ENCODE data around the gene ATXN1. TPM values are rescaled to one million over a fixed set of nuclear protein-coding genes. Genes with fewer than 3 reads are reported as not detected.

The ATXN1 gene
- total RNA-seq, 1 donor from 2014 or later = 3.9 TPM

DNA sequence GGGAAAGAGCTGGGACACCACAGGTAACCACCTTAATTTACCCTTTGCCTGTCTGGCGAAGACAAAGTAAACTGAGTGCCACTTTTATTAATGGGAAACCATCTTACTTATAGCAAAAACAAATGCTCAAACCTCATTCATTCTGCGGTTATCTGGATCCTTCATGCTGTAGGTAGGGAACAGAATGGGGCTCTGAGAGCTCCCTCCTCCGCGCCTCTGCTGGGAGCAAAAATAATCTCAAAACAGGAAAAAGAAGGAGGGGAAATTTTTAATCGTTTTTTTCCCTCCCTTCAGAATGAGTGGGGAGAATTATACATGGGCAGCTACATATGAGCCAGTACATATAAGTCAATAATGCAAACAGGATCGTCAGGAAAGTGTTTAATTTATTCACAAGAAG lies 345.6 kb downstream of the ATXN1 start:
- no peaks in the 10 kb centered on the region for H3K27me3 Mint-ChIP-seq (ENCODE audit: low read depth)
- no peak overlapping the region for H3K4me3 Mint-ChIP-seq
- H3K36me3 Mint-ChIP-seq (ENCODE audit: low read depth) = no peaks in the 10 kb centered on the region
- TF ChIP-seq, protein P1, sequence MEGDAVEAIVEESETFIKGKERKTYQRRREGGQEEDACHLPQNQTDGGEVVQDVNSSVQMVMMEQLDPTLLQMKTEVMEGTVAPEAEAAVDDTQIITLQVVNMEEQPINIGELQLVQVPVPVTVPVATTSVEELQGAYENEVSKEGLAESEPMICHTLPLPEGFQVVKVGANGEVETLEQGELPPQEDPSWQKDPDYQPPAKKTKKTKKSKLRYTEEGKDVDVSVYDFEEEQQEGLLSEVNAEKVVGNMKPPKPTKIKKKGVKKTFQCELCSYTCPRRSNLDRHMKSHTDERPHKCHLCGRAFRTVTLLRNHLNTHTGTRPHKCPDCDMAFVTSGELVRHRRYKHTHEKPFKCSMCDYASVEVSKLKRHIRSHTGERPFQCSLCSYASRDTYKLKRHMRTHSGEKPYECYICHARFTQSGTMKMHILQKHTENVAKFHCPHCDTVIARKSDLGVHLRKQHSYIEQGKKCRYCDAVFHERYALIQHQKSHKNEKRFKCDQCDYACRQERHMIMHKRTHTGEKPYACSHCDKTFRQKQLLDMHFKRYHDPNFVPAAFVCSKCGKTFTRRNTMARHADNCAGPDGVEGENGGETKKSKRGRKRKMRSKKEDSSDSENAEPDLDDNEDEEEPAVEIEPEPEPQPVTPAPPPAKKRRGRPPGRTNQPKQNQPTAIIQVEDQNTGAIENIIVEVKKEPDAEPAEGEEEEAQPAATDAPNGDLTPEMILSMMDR (conservative IDR thresholded peaks at IDR 0.05) = no peak
- peaks cover 11% of the 10 kb centered on the region for H3K4me1 Mint-ChIP-seq
- H3K27ac Mint-ChIP-seq (ENCODE audit: unreplicated experiment) = no peak overlapping the region
- no peaks in the 10 kb centered on the region for H3K9me3 Mint-ChIP-seq
- no peak for DNase-seq (ENCODE audit: low read depth, low spot score)

DNA sequence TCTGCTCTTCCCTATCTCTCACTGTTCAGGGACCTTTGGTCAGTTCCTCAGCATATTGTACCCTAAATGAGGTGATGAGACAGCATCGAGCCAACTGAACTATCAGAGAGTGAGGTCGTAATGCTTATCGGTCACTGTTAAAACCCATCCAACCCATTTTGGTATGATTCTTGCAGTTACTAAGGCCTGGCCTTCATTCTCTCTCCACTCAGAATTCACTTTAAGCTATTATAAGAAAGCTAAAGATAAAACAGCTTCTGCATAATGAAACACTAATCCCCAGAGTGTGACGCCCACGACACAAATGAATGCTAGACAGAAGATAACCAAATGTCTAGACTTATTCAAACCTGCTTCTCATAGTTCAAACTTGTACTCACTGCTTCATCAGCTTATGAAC lies 347.1 kb downstream of the ATXN1 start:
- no peak for DNase-seq (ENCODE audit: low read depth, low spot score)
- TF ChIP-seq, protein P1 (conservative IDR thresholded peaks at IDR 0.05) = no peak
- peaks cover 11% of the 10 kb centered on the region for H3K4me1 Mint-ChIP-seq
- no peaks in the 10 kb centered on the region for H3K9me3 Mint-ChIP-seq
- H3K27me3 Mint-ChIP-seq (ENCODE audit: low read depth) = no peaks in the 10 kb centered on the region
- no peaks in the 10 kb centered on the region for H3K36me3 Mint-ChIP-seq (ENCODE audit: low read depth)
- no peak overlapping the region for H3K4me3 Mint-ChIP-seq
- H3K27ac Mint-ChIP-seq (ENCODE audit: unreplicated experiment) = no peak overlapping the region

DNA sequence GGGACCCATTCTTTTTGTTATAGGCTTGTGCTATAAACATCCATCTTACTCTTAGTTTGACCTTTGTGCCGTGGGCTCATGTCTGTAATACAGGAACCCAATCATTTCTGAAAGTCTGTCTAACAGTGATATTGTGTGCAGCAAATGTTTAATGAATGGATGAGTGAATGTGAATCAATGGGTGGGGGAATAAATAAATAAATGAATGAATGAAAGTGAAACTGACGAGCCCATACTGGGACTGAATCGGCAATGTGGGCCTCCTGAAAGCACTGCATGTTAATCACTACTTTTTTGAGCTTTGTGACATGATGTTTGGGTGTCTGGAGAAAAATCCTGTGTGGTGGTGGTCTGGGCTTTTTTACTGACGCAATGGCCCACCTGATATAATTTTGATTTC lies 347.9 kb downstream of the ATXN1 start:
- Mint-ChIP-seq H3K4me3 (no peak overlapping the region), H3K36me3 (ENCODE audit: low read depth) (no peaks in the 10 kb centered on the region), H3K4me1 (peaks cover 11% of the 10 kb centered on the region), H3K9me3 (no peaks in the 10 kb centered on the region), H3K27ac (ENCODE audit: unreplicated experiment) (no peak overlapping the region), H3K27me3 (ENCODE audit: low read depth) (no peaks in the 10 kb centered on the region)
- TF ChIP-seq, protein P1 (conservative IDR thresholded peaks at IDR 0.05) = no peak
- DNase-seq (ENCODE audit: low read depth, low spot score) = no peak

DNA sequence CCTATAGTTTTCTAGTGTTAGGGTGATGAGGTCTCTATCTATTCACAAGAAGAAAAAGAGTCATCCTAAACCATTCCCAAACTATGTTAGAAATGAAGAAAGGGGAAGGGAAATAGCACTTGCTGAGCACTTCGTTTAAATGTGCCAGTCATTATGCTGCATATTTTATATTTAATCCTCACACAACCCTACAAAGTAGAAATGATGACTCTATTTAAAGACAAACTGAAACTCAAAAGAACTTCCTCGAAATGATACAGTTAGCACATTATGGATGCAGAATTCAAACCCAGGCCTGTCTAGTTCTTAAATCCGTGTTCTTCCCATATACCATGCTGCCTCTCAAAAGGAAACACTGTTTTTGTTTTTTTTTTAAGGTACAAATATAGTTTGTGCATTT lies 348.3 kb downstream of the ATXN1 start:
- Mint-ChIP-seq H3K9me3 (no peaks in the 10 kb centered on the region), H3K27ac (ENCODE audit: unreplicated experiment) (no peak overlapping the region), H3K4me1 (peaks cover 11% of the 10 kb centered on the region), H3K4me3 (no peak overlapping the region), H3K27me3 (ENCODE audit: low read depth) (no peaks in the 10 kb centered on the region), H3K36me3 (ENCODE audit: low read depth) (no peaks in the 10 kb centered on the region)
- TF ChIP-seq, protein P1 (conservative IDR thresholded peaks at IDR 0.05) = no peak
- DNase-seq (ENCODE audit: low read depth, low spot score) = no peak

DNA sequence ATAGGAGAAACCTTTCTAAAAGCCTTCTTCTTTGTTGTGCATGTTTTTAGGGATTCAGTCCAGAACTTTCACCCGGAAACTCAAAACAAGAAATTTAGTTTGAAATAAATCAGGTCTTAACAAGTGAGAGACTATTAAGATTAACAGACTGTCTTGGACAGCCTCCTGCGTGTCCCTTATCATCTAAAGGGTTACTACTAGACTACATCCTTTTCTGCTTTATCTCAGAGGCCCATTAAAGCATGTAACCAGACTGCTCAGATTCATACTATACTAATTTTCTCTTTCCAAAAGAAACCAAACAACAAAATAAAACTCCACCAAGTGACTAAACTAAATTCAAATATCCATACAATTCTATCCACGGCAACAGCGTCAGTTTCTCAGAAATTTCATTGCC lies 349.1 kb downstream of the ATXN1 start:
- TF ChIP-seq, protein P1 (conservative IDR thresholded peaks at IDR 0.05) = no peak
- no peaks in the 10 kb centered on the region for H3K9me3 Mint-ChIP-seq
- peaks cover 11% of the 10 kb centered on the region for H3K4me1 Mint-ChIP-seq
- H3K27me3 Mint-ChIP-seq (ENCODE audit: low read depth) = no peaks in the 10 kb centered on the region
- H3K27ac Mint-ChIP-seq (ENCODE audit: unreplicated experiment) = no peak overlapping the region
- DNase-seq (ENCODE audit: low read depth, low spot score) = no peak
- H3K36me3 Mint-ChIP-seq (ENCODE audit: low read depth) = no peaks in the 10 kb centered on the region
- H3K4me3 Mint-ChIP-seq = no peak overlapping the region
